ENCODE measurements around the gene YAF2. TPM values are rescaled to one million over a fixed set of nuclear protein-coding genes. Genes with fewer than 3 reads are reported as not detected.

Gene YAF2
- 40.6 and 43.7 TPM in 2 replicates for total RNA-seq

GRCh38 chr12:42238240-42239140 lies at the start of gene YAF2:
Gene YAF2 (minus strand): TSS chr12:42238248. CDS start chr12:42238180, 68 bp downstream.
- H3K36me3 Mint-ChIP-seq (ENCODE audit: low read depth) = peaks cover 28% of the 10 kb centered on the region
- no peaks in the 10 kb centered on the region for H3K9me3 Mint-ChIP-seq
- H3K4me3 Mint-ChIP-seq (ENCODE audit: low read depth) = peak within 1 kb of the TSS; percentile 94
- H3K27me3 Mint-ChIP-seq (ENCODE audit: low read depth) = no peaks in the 10 kb centered on the region
- intact Hi-C loops (cut with micrococcal nuclease) = loop anchor here (1.0 to 2.0 kb wide), 3 partner anchors 24 to 140 kb away; partner anchors contain the start of gene GXYLT1
- H3K4me1 Mint-ChIP-seq (ENCODE audit: low read depth) = peaks cover 31% of the 10 kb centered on the region
- DNase-seq (ENCODE audit: low spot score) = peak; percentile 85
- H3K27ac Mint-ChIP-seq = peak within 1 kb of the TSS; percentile 84

- no peak overlapping the region for H3K4me3 Mint-ChIP-seq (ENCODE audit: low read depth)
- no peaks in the 10 kb centered on the region for H3K9me3 Mint-ChIP-seq
- intact Hi-C loops (cut with micrococcal nuclease) = no loop called here
- DNase-seq (ENCODE audit: low spot score) = no peak
- no peaks in the 10 kb centered on the region for H3K4me1 Mint-ChIP-seq (ENCODE audit: low read depth)
- peaks cover 2% of the 10 kb centered on the region for H3K27me3 Mint-ChIP-seq (ENCODE audit: low read depth)
- H3K36me3 Mint-ChIP-seq (ENCODE audit: low read depth) = no peaks in the 10 kb centered on the region
- no peak overlapping the region for H3K27ac Mint-ChIP-seq
These were observed 48.7 kb upstream of the YAF2 start for GRCh38 chr12:42286741-42287140.

- Mint-ChIP-seq H3K4me1 (ENCODE audit: low read depth) (no peaks in the 10 kb centered on the region), H3K4me3 (ENCODE audit: low read depth) (no peak overlapping the region), H3K27ac (no peak overlapping the region), H3K27me3 (ENCODE audit: low read depth) (peaks cover 2% of the 10 kb centered on the region), H3K36me3 (ENCODE audit: low read depth) (no peaks in the 10 kb centered on the region), H3K9me3 (no peaks in the 10 kb centered on the region)
- intact Hi-C loops (cut with micrococcal nuclease) = no loop called here
- no peak for DNase-seq (ENCODE audit: low spot score)
These were observed 47.4 kb upstream of the YAF2 start for GRCh38 chr12:42285431-42285830.

GRCh38 chr12:42284876-42285275 lies 46.8 kb upstream of the YAF2 start:
- Mint-ChIP-seq H3K27ac (no peak overlapping the region), H3K4me1 (ENCODE audit: low read depth) (no peaks in the 10 kb centered on the region), H3K27me3 (ENCODE audit: low read depth) (peaks cover 2% of the 10 kb centered on the region), H3K9me3 (no peaks in the 10 kb centered on the region), H3K36me3 (ENCODE audit: low read depth) (no peaks in the 10 kb centered on the region), H3K4me3 (ENCODE audit: low read depth) (no peak overlapping the region)
- DNase-seq (ENCODE audit: low spot score) = no peak
- intact Hi-C loops (cut with micrococcal nuclease) = no loop called here

GRCh38 chr12:42284157-42284556 lies 46.1 kb upstream of the YAF2 start:
- DNase-seq (ENCODE audit: low spot score) = no peak
- peaks cover 2% of the 10 kb centered on the region for H3K27me3 Mint-ChIP-seq (ENCODE audit: low read depth)
- H3K9me3 Mint-ChIP-seq = no peaks in the 10 kb centered on the region
- H3K36me3 Mint-ChIP-seq (ENCODE audit: low read depth) = no peaks in the 10 kb centered on the region
- intact Hi-C loops (cut with micrococcal nuclease) = no loop called here
- H3K27ac Mint-ChIP-seq = no peak overlapping the region
- H3K4me3 Mint-ChIP-seq (ENCODE audit: low read depth) = no peak overlapping the region
- no peaks in the 10 kb centered on the region for H3K4me1 Mint-ChIP-seq (ENCODE audit: low read depth)

GRCh38 chr12:42283739-42284138 lies 45.7 kb upstream of the YAF2 start:
- DNase-seq (ENCODE audit: low spot score) = no peak
- no peaks in the 10 kb centered on the region for H3K4me1 Mint-ChIP-seq (ENCODE audit: low read depth)
- H3K9me3 Mint-ChIP-seq = no peaks in the 10 kb centered on the region
- H3K36me3 Mint-ChIP-seq (ENCODE audit: low read depth) = no peaks in the 10 kb centered on the region
- peaks cover 2% of the 10 kb centered on the region for H3K27me3 Mint-ChIP-seq (ENCODE audit: low read depth)
- intact Hi-C loops (cut with micrococcal nuclease) = no loop called here
- H3K27ac Mint-ChIP-seq = no peak overlapping the region
- no peak overlapping the region for H3K4me3 Mint-ChIP-seq (ENCODE audit: low read depth)

GRCh38 chr12:42282294-42282693 lies 44.2 kb upstream of the YAF2 start:
- intact Hi-C loops (cut with micrococcal nuclease) = no loop called here
- Mint-ChIP-seq H3K4me1 (ENCODE audit: low read depth) (no peaks in the 10 kb centered on the region), H3K9me3 (no peaks in the 10 kb centered on the region), H3K27me3 (ENCODE audit: low read depth) (peaks cover 2% of the 10 kb centered on the region), H3K27ac (no peak overlapping the region), H3K4me3 (ENCODE audit: low read depth) (no peak overlapping the region), H3K36me3 (ENCODE audit: low read depth) (no peaks in the 10 kb centered on the region)
- no peak for DNase-seq (ENCODE audit: low spot score)

- intact Hi-C loops (cut with micrococcal nuclease) = no loop called here
- no peak for DNase-seq (ENCODE audit: low spot score)
- H3K27ac Mint-ChIP-seq = no peak overlapping the region
- no peak overlapping the region for H3K4me3 Mint-ChIP-seq (ENCODE audit: low read depth)
- H3K27me3 Mint-ChIP-seq (ENCODE audit: low read depth) = peaks cover 4% of the 10 kb centered on the region
- H3K4me1 Mint-ChIP-seq (ENCODE audit: low read depth) = no peaks in the 10 kb centered on the region
- no peaks in the 10 kb centered on the region for H3K9me3 Mint-ChIP-seq
- H3K36me3 Mint-ChIP-seq (ENCODE audit: low read depth) = no peaks in the 10 kb centered on the region
These were observed 43.8 kb upstream of the YAF2 start for GRCh38 chr12:42281844-42282243.

- intact Hi-C loops (cut with micrococcal nuclease) = no loop called here
- H3K9me3 Mint-ChIP-seq = no peaks in the 10 kb centered on the region
- DNase-seq (ENCODE audit: low spot score) = no peak
- H3K4me3 Mint-ChIP-seq (ENCODE audit: low read depth) = no peak overlapping the region
- peaks cover 4% of the 10 kb centered on the region for H3K27me3 Mint-ChIP-seq (ENCODE audit: low read depth)
- H3K4me1 Mint-ChIP-seq (ENCODE audit: low read depth) = no peaks in the 10 kb centered on the region
- H3K27ac Mint-ChIP-seq = no peak overlapping the region
- H3K36me3 Mint-ChIP-seq (ENCODE audit: low read depth) = no peaks in the 10 kb centered on the region
These were observed 43.2 kb upstream of the YAF2 start for GRCh38 chr12:42281278-42281677.

- H3K36me3 Mint-ChIP-seq (ENCODE audit: low read depth) = no peaks in the 10 kb centered on the region
- intact Hi-C loops (cut with micrococcal nuclease) = no loop called here
These were observed 40.1 kb upstream of the YAF2 start for GRCh38 chr12:42278128-42278510.

GRCh38 chr12:42277396-42278127 lies 39.5 kb upstream of the YAF2 start:
- Mint-ChIP-seq H3K36me3 (ENCODE audit: low read depth) (no peaks in the 10 kb centered on the region), H3K9me3 (no peaks in the 10 kb centered on the region), H3K4me1 (ENCODE audit: low read depth) (no peaks in the 10 kb centered on the region), H3K27ac (no peak overlapping the region), H3K27me3 (ENCODE audit: low read depth) (peaks cover 2% of the 10 kb centered on the region), H3K4me3 (ENCODE audit: low read depth) (no peak overlapping the region)
- intact Hi-C loops (cut with micrococcal nuclease) = no loop called here
- no peak for DNase-seq (ENCODE audit: low spot score)

More at GRCh38 chr12:42278128-42278510, 40.1 kb upstream of the YAF2 start:
- peaks cover 2% of the 10 kb centered on the region for H3K27me3 Mint-ChIP-seq (ENCODE audit: low read depth)
- DNase-seq (ENCODE audit: low spot score) = no peak
- H3K4me3 Mint-ChIP-seq (ENCODE audit: low read depth) = no peak overlapping the region
- H3K4me1 Mint-ChIP-seq (ENCODE audit: low read depth) = no peaks in the 10 kb centered on the region
- no peak overlapping the region for H3K27ac Mint-ChIP-seq
- H3K9me3 Mint-ChIP-seq = no peaks in the 10 kb centered on the region

GRCh38 chr12:42275499-42275898 lies 37.5 kb upstream of the YAF2 start:
- Mint-ChIP-seq H3K27ac (no peak overlapping the region), H3K9me3 (no peaks in the 10 kb centered on the region)
- intact Hi-C loops (cut with micrococcal nuclease) = no loop called here

GRCh38 chr12:42273706-42274105 lies 35.7 kb upstream of the YAF2 start:
- Mint-ChIP-seq H3K4me1 (ENCODE audit: low read depth) (peaks cover 5% of the 10 kb centered on the region), H3K36me3 (ENCODE audit: low read depth) (no peaks in the 10 kb centered on the region), H3K4me3 (ENCODE audit: low read depth) (no peak overlapping the region), H3K9me3 (no peaks in the 10 kb centered on the region), H3K27me3 (ENCODE audit: low read depth) (peaks cover 2% of the 10 kb centered on the region), H3K27ac (no peak overlapping the region)
- intact Hi-C loops (cut with micrococcal nuclease) = no loop called here
- DNase-seq (ENCODE audit: low spot score) = no peak

More at GRCh38 chr12:42275499-42275898, 37.5 kb upstream of the YAF2 start:
- Mint-ChIP-seq H3K4me1 (ENCODE audit: low read depth) (peaks cover 5% of the 10 kb centered on the region), H3K4me3 (ENCODE audit: low read depth) (no peak overlapping the region), H3K36me3 (ENCODE audit: low read depth) (no peaks in the 10 kb centered on the region), H3K27me3 (ENCODE audit: low read depth) (peaks cover 2% of the 10 kb centered on the region)
- no peak for DNase-seq (ENCODE audit: low spot score)
